ENCODE results near the gene POLE.

- no peak for TF ChIP-seq CTCF (conservative IDR thresholded peaks at IDR 0.05; ENCODE audit: low read length)
- no peak for TF ChIP-seq EZH2phosphoT487 (IDR thresholded peaks at IDR 0.05; ENCODE audit: borderline replicate concordance)
Measured at GRCh38 chr12:132601171-132601883, 85.8 kb downstream of the POLE start.
